Measurements from ENCODE around the gene SCYL3. TPM values are rescaled to one million over a fixed set of nuclear protein-coding genes. Genes with fewer than 3 reads are reported as not detected.
"Not testable (repeated sequence)": the region's sequence is repeated elsewhere in the genome, so short reads cannot be mapped to it uniquely, and the experiment has no call there.

The SCYL3 gene
- total RNA-seq, 4 donors from 2014 or later, result 2.1 to 17.5 (median 10.2) TPM

DNA sequence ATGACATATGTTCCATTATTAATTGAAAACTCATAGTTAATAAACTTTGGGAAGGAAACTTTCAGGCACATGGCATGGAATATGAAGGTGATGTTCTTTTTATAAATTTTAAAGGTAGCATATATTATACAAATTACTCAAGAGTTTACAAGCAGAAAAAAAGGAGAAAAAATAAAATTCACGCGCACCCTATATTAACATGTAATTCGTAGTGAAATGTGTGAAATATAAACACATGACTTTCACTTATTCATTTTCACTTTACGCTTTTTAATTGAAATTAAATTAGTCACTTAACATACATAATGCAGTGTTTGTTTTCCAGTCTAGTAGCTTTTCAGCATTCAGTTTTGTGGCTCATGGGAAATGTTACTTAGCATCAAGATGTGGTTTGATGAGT lies 27.4 kb upstream of the SCYL3 start:
- H3K27me3 ChIP-seq, result no peaks in the 10 kb centered on the region
- no peaks in the 10 kb centered on the region for H3K9me3 ChIP-seq
- DNase-seq, result no peak
- no peak for TF ChIP-seq POLR2A (IDR thresholded peaks at IDR 0.05)
- TF ChIP-seq, protein P1, sequence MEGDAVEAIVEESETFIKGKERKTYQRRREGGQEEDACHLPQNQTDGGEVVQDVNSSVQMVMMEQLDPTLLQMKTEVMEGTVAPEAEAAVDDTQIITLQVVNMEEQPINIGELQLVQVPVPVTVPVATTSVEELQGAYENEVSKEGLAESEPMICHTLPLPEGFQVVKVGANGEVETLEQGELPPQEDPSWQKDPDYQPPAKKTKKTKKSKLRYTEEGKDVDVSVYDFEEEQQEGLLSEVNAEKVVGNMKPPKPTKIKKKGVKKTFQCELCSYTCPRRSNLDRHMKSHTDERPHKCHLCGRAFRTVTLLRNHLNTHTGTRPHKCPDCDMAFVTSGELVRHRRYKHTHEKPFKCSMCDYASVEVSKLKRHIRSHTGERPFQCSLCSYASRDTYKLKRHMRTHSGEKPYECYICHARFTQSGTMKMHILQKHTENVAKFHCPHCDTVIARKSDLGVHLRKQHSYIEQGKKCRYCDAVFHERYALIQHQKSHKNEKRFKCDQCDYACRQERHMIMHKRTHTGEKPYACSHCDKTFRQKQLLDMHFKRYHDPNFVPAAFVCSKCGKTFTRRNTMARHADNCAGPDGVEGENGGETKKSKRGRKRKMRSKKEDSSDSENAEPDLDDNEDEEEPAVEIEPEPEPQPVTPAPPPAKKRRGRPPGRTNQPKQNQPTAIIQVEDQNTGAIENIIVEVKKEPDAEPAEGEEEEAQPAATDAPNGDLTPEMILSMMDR (IDR thresholded peaks at IDR 0.05), result no peak
- no peak overlapping the region for H3K4me3 ChIP-seq
- H3K4me1 ChIP-seq, result no peaks in the 10 kb centered on the region
- no peaks in the 10 kb centered on the region for H3K36me3 ChIP-seq
- intact Hi-C loops (cut with DNase I; ENCODE audit: low total_unique reads), result no loop called here
- no peak overlapping the region for H3K27ac ChIP-seq

DNA sequence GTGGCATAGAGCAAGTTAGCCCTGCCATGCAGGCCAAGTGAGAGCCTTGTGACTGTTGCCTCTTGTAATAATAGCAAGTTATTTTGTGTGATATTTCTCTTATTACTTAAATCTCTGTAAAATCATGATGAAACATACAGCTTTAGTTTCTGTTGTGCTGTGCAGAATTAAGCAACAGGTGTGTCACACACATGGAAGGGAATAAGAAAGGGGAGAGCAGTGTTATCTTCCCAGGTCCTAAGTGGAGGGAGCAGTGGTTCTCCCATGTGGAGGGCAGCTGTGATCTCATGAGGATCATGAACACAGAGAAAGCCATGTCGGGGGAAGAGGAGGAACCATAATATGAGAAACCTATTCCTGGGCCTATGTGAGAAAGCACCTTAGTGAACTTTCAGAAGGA lies 25.2 kb upstream of the SCYL3 start:
- TF ChIP-seq, protein P1 (IDR thresholded peaks at IDR 0.05), result no peak
- H3K36me3 ChIP-seq, result no peaks in the 10 kb centered on the region
- no peak overlapping the region for H3K27ac ChIP-seq
- intact Hi-C loops (cut with DNase I; ENCODE audit: low total_unique reads), result no loop called here
- no peaks in the 10 kb centered on the region for H3K9me3 ChIP-seq
- no peaks in the 10 kb centered on the region for H3K27me3 ChIP-seq
- no peak overlapping the region for H3K4me3 ChIP-seq
- H3K4me1 ChIP-seq, result no peaks in the 10 kb centered on the region
- DNase-seq, result no peak

DNA sequence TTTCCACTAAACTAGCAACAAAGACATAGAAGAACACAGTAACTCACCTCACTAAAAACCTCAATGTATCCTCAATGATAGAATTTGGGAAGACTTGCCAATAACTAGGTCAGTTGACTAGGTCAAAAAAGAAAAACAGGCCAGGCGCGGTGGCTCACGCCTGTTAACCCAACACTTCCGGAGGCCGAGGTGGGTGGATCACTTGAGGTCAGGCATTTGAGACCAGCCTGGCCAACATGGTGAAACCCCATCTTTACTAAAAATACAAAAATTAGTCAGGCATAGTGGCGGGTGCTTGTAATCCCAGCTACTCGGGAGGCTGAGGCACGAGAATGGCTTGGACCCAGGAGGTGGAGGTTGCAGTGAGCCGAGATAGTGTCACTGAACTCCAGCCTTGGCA lies 24.5 kb upstream of the SCYL3 start:
- H3K27me3 ChIP-seq; H3K4me1 ChIP-seq; H3K4me3 ChIP-seq; H3K9me3 ChIP-seq; intact Hi-C loops (cut with DNase I; ENCODE audit: low total_unique reads); H3K36me3 ChIP-seq; DNase-seq; H3K27ac ChIP-seq: not testable (repeated sequence)

DNA sequence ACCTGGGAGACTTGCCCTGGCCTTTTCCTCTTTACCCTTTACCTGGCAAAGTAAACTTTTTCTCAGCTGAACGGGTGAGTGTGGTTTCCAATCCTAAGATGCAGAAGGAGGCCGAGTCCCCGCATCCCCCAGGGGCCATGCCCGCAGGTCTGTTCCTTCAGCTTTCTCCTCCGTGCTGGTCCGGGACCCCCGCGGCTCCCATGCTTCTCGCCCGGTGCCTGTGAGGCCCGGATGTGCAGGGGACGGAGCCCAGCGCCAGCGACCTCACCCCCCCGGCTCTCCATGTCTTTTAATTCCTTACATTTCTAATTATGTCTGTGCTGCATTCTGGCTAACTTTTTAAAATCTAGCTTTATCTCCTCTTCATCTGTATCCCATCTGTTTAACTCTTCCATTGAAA lies 21.5 kb upstream of the SCYL3 start:
- no peaks in the 10 kb centered on the region for H3K36me3 ChIP-seq
- no peak for DNase-seq
- no peaks in the 10 kb centered on the region for H3K9me3 ChIP-seq
- H3K27ac ChIP-seq, result no peak overlapping the region
- intact Hi-C loops (cut with DNase I; ENCODE audit: low total_unique reads), result no loop called here
- no peaks in the 10 kb centered on the region for H3K4me1 ChIP-seq
- TF ChIP-seq, protein P1 (IDR thresholded peaks at IDR 0.05), result no peak
- no peak for TF ChIP-seq POLR2A (IDR thresholded peaks at IDR 0.05)
- H3K4me3 ChIP-seq, result no peak overlapping the region
- H3K27me3 ChIP-seq, result no peaks in the 10 kb centered on the region

DNA sequence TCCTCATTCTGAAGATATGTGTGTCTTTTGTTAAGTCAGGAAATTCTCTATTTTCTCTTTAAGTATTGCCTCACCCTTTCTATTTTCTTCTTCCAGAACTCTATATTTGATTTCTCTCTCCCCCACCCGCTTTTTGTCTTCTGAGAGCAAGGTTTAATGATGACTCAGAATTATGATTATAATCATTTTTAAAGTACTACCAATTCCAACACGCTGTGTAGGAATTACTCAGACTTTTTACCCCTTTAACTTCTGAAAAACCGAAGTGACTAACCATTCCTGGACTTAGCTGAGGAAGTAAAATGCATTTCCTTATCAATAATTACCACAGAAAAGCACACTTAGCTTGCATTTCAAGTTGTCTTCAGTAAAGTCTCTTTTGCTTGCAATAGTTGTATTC lies 20.8 kb upstream of the SCYL3 start:
- Histone ChIP-seq H3K27ac (no peak overlapping the region), H3K27me3 (no peaks in the 10 kb centered on the region), H3K36me3 (no peaks in the 10 kb centered on the region), H3K9me3 (no peaks in the 10 kb centered on the region), H3K4me3 (no peak overlapping the region), H3K4me1 (no peaks in the 10 kb centered on the region)
- TF ChIP-seq, protein P1 (IDR thresholded peaks at IDR 0.05), result no peak
- TF ChIP-seq POLR2A (IDR thresholded peaks at IDR 0.05), result no peak
- intact Hi-C loops (cut with DNase I; ENCODE audit: low total_unique reads), result no loop called here
- DNase-seq, result no peak

DNA sequence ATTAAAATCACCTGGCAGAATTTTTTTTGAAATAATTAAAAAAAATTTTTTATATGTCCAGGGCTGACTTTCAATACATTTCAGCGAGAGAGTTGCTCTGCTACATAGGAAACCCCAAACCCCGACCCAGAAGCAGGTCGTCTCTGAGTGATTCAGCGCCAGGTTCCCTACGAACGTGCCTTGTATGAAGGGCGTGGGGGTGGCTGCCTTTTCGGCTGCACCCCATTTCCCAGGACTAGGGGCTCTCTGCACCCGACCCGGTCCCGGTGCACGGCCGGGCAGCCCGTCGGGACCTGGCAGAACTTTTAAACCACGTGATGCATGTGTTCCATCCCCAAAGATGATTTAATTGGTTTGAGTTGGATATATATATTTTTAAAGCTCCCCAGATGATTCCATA lies 15.8 kb upstream of the SCYL3 start:
- no peak overlapping the region for H3K4me3 ChIP-seq
- H3K4me1 ChIP-seq, result no peaks in the 10 kb centered on the region
- intact Hi-C loops (cut with DNase I; ENCODE audit: low total_unique reads), result no loop called here
- H3K36me3 ChIP-seq, result no peaks in the 10 kb centered on the region
- no peak for DNase-seq
- no peaks in the 10 kb centered on the region for H3K9me3 ChIP-seq
- no peak overlapping the region for H3K27ac ChIP-seq
- H3K27me3 ChIP-seq, result no peaks in the 10 kb centered on the region
- TF ChIP-seq, protein P1 (IDR thresholded peaks at IDR 0.05), result no peak
- no peak for TF ChIP-seq POLR2A (IDR thresholded peaks at IDR 0.05)
